ENCODE data around the gene BAMBI.

The BAMBI gene

GRCh38 chr10:28633750-28634149, 43.6 kb upstream of the BAMBI start:
- no peaks in the 10 kb centered on the region for H3K4me1 ChIP-seq (ENCODE audit: low read depth, poor library complexity, severe bottlenecking)
- H3K27ac ChIP-seq: no peak overlapping the region
- H2AFZ ChIP-seq (ENCODE audit: low read depth): no peak overlapping the region
- H4K20me1 ChIP-seq (ENCODE audit: insufficient read depth): no peaks in the 10 kb centered on the region
- H3K79me2 ChIP-seq (ENCODE audit: insufficient read depth, low read depth): no peaks in the 10 kb centered on the region
- H3K27me3 ChIP-seq (ENCODE audit: insufficient read depth, low read depth): no peaks in the 10 kb centered on the region
- TF ChIP-seq, protein P1, sequence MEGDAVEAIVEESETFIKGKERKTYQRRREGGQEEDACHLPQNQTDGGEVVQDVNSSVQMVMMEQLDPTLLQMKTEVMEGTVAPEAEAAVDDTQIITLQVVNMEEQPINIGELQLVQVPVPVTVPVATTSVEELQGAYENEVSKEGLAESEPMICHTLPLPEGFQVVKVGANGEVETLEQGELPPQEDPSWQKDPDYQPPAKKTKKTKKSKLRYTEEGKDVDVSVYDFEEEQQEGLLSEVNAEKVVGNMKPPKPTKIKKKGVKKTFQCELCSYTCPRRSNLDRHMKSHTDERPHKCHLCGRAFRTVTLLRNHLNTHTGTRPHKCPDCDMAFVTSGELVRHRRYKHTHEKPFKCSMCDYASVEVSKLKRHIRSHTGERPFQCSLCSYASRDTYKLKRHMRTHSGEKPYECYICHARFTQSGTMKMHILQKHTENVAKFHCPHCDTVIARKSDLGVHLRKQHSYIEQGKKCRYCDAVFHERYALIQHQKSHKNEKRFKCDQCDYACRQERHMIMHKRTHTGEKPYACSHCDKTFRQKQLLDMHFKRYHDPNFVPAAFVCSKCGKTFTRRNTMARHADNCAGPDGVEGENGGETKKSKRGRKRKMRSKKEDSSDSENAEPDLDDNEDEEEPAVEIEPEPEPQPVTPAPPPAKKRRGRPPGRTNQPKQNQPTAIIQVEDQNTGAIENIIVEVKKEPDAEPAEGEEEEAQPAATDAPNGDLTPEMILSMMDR (conservative IDR thresholded peaks at IDR 0.05; ENCODE audit: low read depth, low read length): no peak
- H3K36me3 ChIP-seq (ENCODE audit: insufficient read depth): no peaks in the 10 kb centered on the region; the same call in 1 of the 2 replicates
- no peak overlapping the region for H3K4me3 ChIP-seq (IDR thresholded peaks at IDR 0.05; ENCODE audit: insufficient read depth, low read depth, low read length)
- no peak overlapping the region for H3K4me2 ChIP-seq
- H3K9ac ChIP-seq: no peak overlapping the region

DNA sequence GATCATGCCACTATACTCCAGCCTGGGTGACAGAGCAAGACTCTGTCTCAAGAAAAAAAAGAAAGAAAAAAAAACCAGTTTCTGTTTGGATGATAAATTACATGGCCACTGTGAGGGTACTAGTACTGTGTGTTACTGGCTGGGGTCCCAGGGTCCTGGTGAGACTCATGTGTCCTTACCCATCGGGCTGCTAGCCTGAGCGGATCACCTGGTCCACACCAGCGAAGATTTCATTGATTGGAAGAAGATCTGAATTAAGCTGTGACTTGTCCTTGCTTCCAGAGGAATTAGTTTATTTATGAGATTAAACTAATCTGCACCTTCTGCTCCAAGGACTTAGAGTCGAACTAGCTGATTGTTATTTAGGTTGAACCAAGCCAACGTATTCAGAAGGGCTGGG, 40.0 kb upstream of the BAMBI start:
- Histone ChIP-seq H3K79me2 (ENCODE audit: insufficient read depth, low read depth) (no peaks in the 10 kb centered on the region), H3K4me1 (ENCODE audit: low read depth, poor library complexity, severe bottlenecking) (no peaks in the 10 kb centered on the region), H3K27ac (no peak overlapping the region), H3K27me3 (ENCODE audit: insufficient read depth, low read depth) (no peaks in the 10 kb centered on the region), H3K36me3 (ENCODE audit: insufficient read depth) (no peaks in the 10 kb centered on the region; the same call in 1 of the 2 replicates), H2AFZ (ENCODE audit: low read depth) (no peak overlapping the region), H4K20me1 (ENCODE audit: insufficient read depth) (no peaks in the 10 kb centered on the region), H3K9ac (no peak overlapping the region), H3K4me3 (IDR thresholded peaks at IDR 0.05; ENCODE audit: insufficient read depth, low read depth, low read length) (no peak overlapping the region), H3K4me2 (no peak overlapping the region)
- TF ChIP-seq, protein P1 (conservative IDR thresholded peaks at IDR 0.05; ENCODE audit: low read depth, low read length): no peak

GRCh38 chr10:28638392-28638791, 38.9 kb upstream of the BAMBI start:
- Histone ChIP-seq H4K20me1 (ENCODE audit: insufficient read depth) (no peaks in the 10 kb centered on the region), H3K4me3 (IDR thresholded peaks at IDR 0.05; ENCODE audit: insufficient read depth, low read depth, low read length) (no peak overlapping the region), H3K9ac (no peak overlapping the region), H3K36me3 (ENCODE audit: insufficient read depth) (no peaks in the 10 kb centered on the region; the same call in 1 of the 2 replicates), H3K4me2 (no peak overlapping the region), H3K27ac (no peak overlapping the region), H3K27me3 (ENCODE audit: insufficient read depth, low read depth) (no peaks in the 10 kb centered on the region), H3K79me2 (ENCODE audit: insufficient read depth, low read depth) (no peaks in the 10 kb centered on the region), H3K4me1 (ENCODE audit: low read depth, poor library complexity, severe bottlenecking) (no peaks in the 10 kb centered on the region), H2AFZ (ENCODE audit: low read depth) (no peak overlapping the region)
- TF ChIP-seq, protein P1 (conservative IDR thresholded peaks at IDR 0.05; ENCODE audit: low read depth, low read length): no peak

- H2AFZ ChIP-seq (ENCODE audit: low read depth): no peak overlapping the region
- no peaks in the 10 kb centered on the region; the same call in 1 of the 2 replicates for H3K36me3 ChIP-seq (ENCODE audit: insufficient read depth)
- H3K79me2 ChIP-seq (ENCODE audit: insufficient read depth, low read depth): no peaks in the 10 kb centered on the region
- H3K4me2 ChIP-seq: no peak overlapping the region
- H3K27me3 ChIP-seq (ENCODE audit: insufficient read depth, low read depth): no peaks in the 10 kb centered on the region
- TF ChIP-seq, protein P1 (conservative IDR thresholded peaks at IDR 0.05; ENCODE audit: low read depth, low read length): no peak
- H3K9ac ChIP-seq: no peak overlapping the region
- no peak overlapping the region for H3K4me3 ChIP-seq (IDR thresholded peaks at IDR 0.05; ENCODE audit: insufficient read depth, low read depth, low read length)
- no peak overlapping the region for H3K27ac ChIP-seq
- H3K4me1 ChIP-seq (ENCODE audit: low read depth, poor library complexity, severe bottlenecking): no peaks in the 10 kb centered on the region
- no peaks in the 10 kb centered on the region for H4K20me1 ChIP-seq (ENCODE audit: insufficient read depth)
Measured at GRCh38 chr10:28640551-28640950, 36.8 kb upstream of the BAMBI start.
